K562 (cell line): Measurements from ENCODE around the gene CUL2. TPM values are rescaled to one million over a fixed set of nuclear protein-coding genes. Genes with fewer than 3 reads are reported as not detected.

ENCODE experiments used
- CBFA2T2 ChIP-seq: fragments of 450-650 bp; conservative IDR thresholded peaks from 2 replicates; pipeline ENCODE4 v1.6.1; 2017; ENCODE audit warnings: mild to moderate bottlenecking
- E2F3 ChIP-seq: fragments of 250-450 bp; sonication (Bioruptor Pico); IDR thresholded peaks from 2 replicates; pipeline ENCODE4 v1.4.0; 2020; ENCODE audit warnings: mild to moderate bottlenecking
- ERF ChIP-seq: fragments of 450-650 bp; formaldehyde crosslinking; IDR thresholded peaks from 2 replicates; pipeline ENCODE4 v1.4.0; 2020; ENCODE audit warnings: mild to moderate bottlenecking, mixed read lengths
- HEY1 ChIP-seq: fragments of 250-450 bp; sonication (Bioruptor Pico); IDR thresholded peaks from 2 replicates; pipeline ENCODE4 v1.5.0; 2020; ENCODE audit warnings: mild to moderate bottlenecking, moderate library complexity, borderline replicate concordance
- ILK ChIP-seq: fragments of 450-650 bp; IDR thresholded peaks from 2 replicates; pipeline ENCODE4 v1.6.1; 2016; ENCODE audit warnings: missing genetic modification characterization, low read depth, mild to moderate bottlenecking, missing compliant biosample characterization, moderate library complexity, borderline replicate concordance
- JUN ChIP-seq, 2 experiments: sonication (generic) in 1 of 2; formaldehyde crosslinking in 1 of 2; IDR thresholded peaks; 2 replicates each; pipeline versions ENCODE4 v1.6.1 to v1.8.0; 2012 to 2022; ENCODE audit warnings: borderline replicate concordance in 2 of 2, mild to moderate bottlenecking in 2 of 2, improper control_type of control experiment in 1 of 2, low read depth in 1 of 2, low read length in 1 of 2, missing genetic modification reagents in 1 of 2
- JUND ChIP-seq, 2 experiments: IDR thresholded peaks; 2 replicates in 1 of 2; 3 replicates in 1 of 2; pipeline ENCODE4 v1.6.1; 2011; ENCODE audit warnings: borderline replicate concordance in 2 of 2, low read depth in 2 of 2, low read length in 2 of 2, improper control_type of control experiment in 1 of 2, missing biosample characterization in 1 of 2, missing genetic modification characterization in 1 of 2, missing genetic modification reagents in 1 of 2
- LCOR ChIP-seq: sonication (generic); formaldehyde crosslinking; IDR thresholded peaks from 2 replicates; pipeline ENCODE4 v1.8.0; 2022; ENCODE audit warnings: mild to moderate bottlenecking, missing genetic modification reagents
- MED1 ChIP-seq: sonication (generic); formaldehyde crosslinking; IDR thresholded peaks from 2 replicates; pipeline ENCODE4 v1.8.1; 2023; ENCODE audit warnings: missing genetic modification reagents, borderline replicate concordance
- MEF2D ChIP-seq: conservative IDR thresholded peaks from 2 replicates; pipeline ENCODE4 v1.6.1; 2016; ENCODE audit warnings: low read depth, missing genetic modification characterization, missing compliant biosample characterization
- MTA3 ChIP-seq: fragments of 450-650 bp; formaldehyde crosslinking; IDR thresholded peaks from 2 replicates; pipeline ENCODE4 v1.6.1; 2017; ENCODE audit warnings: mild to moderate bottlenecking, borderline replicate concordance
- NCOA6 ChIP-seq: fragments of 450-650 bp; IDR thresholded peaks from 2 replicates; pipeline ENCODE4 v1.6.1; 2017; ENCODE audit warnings: mild to moderate bottlenecking
- NFXL1 ChIP-seq: fragments of 450-650 bp; formaldehyde crosslinking; IDR thresholded peaks from 2 replicates; pipeline ENCODE4 v1.4.0; 2021; ENCODE audit warnings: mild to moderate bottlenecking
- NUFIP1 ChIP-seq: fragments of 450-650 bp; IDR thresholded peaks from 2 replicates; pipeline ENCODE4 v1.6.1; 2018; ENCODE audit not compliant: partially characterized antibody
- SRF ChIP-seq, 2 experiments: fragments of 250-450, 450-650 bp in 1 of 2; sonication (Bioruptor Pico) in 1 of 2; sonication (generic) in 1 of 2; formaldehyde crosslinking; IDR thresholded peaks; 2 replicates each; pipeline versions ENCODE4 v1.5.0 to v1.5.1; 2020 to 2022; ENCODE audit warnings: mild to moderate bottlenecking in 1 of 2, missing genetic modification reagents in 1 of 2
- TAF1 ChIP-seq: IDR thresholded peaks from 2 replicates; pipeline ENCODE4 v1.6.1; 2011; ENCODE audit warnings: mild to moderate bottlenecking, low read length, moderate library complexity; ENCODE audit not compliant: insufficient read depth, control insufficient read depth, severe bottlenecking; ENCODE audit errors: extremely low read depth
- XRCC4 ChIP-seq: IDR thresholded peaks from one replicate; pipeline ENCODE4 v1.6.1; 2011; ENCODE audit not compliant: insufficient read depth, insufficient read length; ENCODE audit errors: extremely low read depth
- ZBTB49 ChIP-seq: sonication (generic); formaldehyde crosslinking; IDR thresholded peaks from 2 replicates; pipeline ENCODE4 v1.8.0; 2022; ENCODE audit warnings: missing genetic modification reagents, mild to moderate bottlenecking, borderline replicate concordance
- ZNF3 ChIP-seq: fragments of 250-450 bp; sonication (Bioruptor Pico); IDR thresholded peaks from 2 replicates; pipeline ENCODE4 v1.5.0; 2021; ENCODE audit warnings: mild to moderate bottlenecking, moderate library complexity
- ZNF311 ChIP-seq: fragments of 250-450 bp; sonication (Bioruptor Pico); IDR thresholded peaks from 2 replicates; pipeline ENCODE4 v1.4.0; 2020; ENCODE audit warnings: mild to moderate bottlenecking, moderate library complexity
- ZNF316 ChIP-seq: fragments of 450-650 bp; IDR thresholded peaks from 2 replicates; pipeline ENCODE4 v1.6.1; 2016
- ZNF384 ChIP-seq: IDR thresholded peaks from 2 replicates; pipeline ENCODE4 v1.6.1; 2012; ENCODE audit warnings: low read depth, low read length, improper control_type of control experiment
- ZNF695 ChIP-seq: fragments of 450-650 bp; formaldehyde crosslinking; IDR thresholded peaks from 2 replicates; pipeline ENCODE4 v1.4.0; 2020; ENCODE audit warnings: mild to moderate bottlenecking, moderate library complexity
- polyA plus RNA-seq, 8 experiments: library from polyadenylated mRNA; depleted of rRNA in 4 of 8; stranded (reverse) in 5 of 8; unstranded in 3 of 8; fragments of >200 nt; fragmentation: Nextera tagmentation in 2 of 8; fragmentation: Illumina TruSeq in 1 of 8; extraction: Ambion mirVana in 2 of 8; extraction: Trizol in 1 of 8; gene quantifications; 2 replicates each; pipeline versions ENCODE4 v1.2.1 to v1.2.3, GENCODE V29; 2011 to 2014; ENCODE audit warnings: inconsistent platforms in 1 of 8, missing spikeins in 1 of 8
- total RNA-seq, 7 experiments: library from RNA; depleted of rRNA in 6 of 7; stranded (reverse); fragments of >200 nt in 6 of 7; fragmentation: Illumina TruSeq in 2 of 7; extraction: Trizol in 2 of 7; gene quantifications; 2 replicates each; pipeline versions ENCODE4 v1.2.1 to v1.2.3, GENCODE V29; 2011 to 2021; ENCODE audit warnings: low replicate concordance in 1 of 7
- TF ChIP-seq, protein P1 (sequence below): fragments of 250-450 bp; sonication (Bioruptor Pico); IDR thresholded peaks from 2 replicates; pipeline ENCODE4 v1.4.0; 2020; ENCODE audit warnings: mild to moderate bottlenecking

Gene CUL2
- total and polyA plus RNA-seq, 9 of the 15 experiments (the other 6 are each of a cell fraction or from before 2014, with no cell fraction given), result 17.3 to 46.3 (median 41.2) TPM

- TF ChIP-seq MED1 (CRISPR knock-in tag), result no peak
- TF ChIP-seq ZNF3 (CRISPR knock-in tag), result no peak
- TF ChIP-seq NCOA6, result no peak
- no peak for TF ChIP-seq CBFA2T2
- 0 out of 2 replicates have a peak, but pooled peaks have one; percentile 33 for TF ChIP-seq JUN (IDR thresholded peaks at IDR 0.05; ENCODE audit: borderline replicate concordance, low read depth, low read length)
- no peak for TF ChIP-seq JUN (CRISPR knock-in tag; IDR thresholded peaks at IDR 0.05; ENCODE audit: borderline replicate concordance)
- peak; percentile 38; the same call in 1 of the 2 replicates for TF ChIP-seq JUND (IDR thresholded peaks at IDR 0.05; ENCODE audit: borderline replicate concordance, low read depth, low read length)
- no peak; the same call in 2 of the 3 replicates for TF ChIP-seq JUND (tag; IDR thresholded peaks at IDR 0.05; ENCODE audit: borderline replicate concordance, low read depth, low read length)
- peak; percentile 75 for TF ChIP-seq MTA3
- no peak for TF ChIP-seq ZNF316
- no peak for TF ChIP-seq E2F3 (CRISPR knock-in tag)
- TF ChIP-seq ERF, result no peak
- TF ChIP-seq ZBTB49 (CRISPR knock-in tag), result no peak
- TF ChIP-seq, protein P1, sequence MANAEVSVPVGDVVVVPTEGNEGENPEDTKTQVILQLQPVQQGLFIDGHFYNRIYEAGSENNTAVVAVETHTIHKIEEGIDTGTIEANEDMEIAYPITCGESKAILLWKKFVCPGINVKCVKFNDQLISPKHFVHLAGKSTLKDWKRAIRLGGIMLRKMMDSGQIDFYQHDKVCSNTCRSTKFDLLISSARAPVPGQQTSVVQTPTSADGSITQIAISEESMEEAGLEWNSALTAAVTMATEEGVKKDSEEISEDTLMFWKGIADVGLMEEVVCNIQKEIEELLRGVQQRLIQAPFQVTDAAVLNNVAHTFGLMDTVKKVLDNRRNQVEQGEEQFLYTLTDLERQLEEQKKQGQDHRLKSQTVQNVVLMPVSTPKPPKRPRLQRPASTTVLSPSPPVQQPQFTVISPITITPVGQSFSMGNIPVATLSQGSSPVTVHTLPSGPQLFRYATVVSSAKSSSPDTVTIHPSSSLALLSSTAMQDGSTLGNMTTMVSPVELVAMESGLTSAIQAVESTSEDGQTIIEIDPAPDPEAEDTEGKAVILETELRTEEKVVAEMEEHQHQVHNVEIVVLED, result peak; percentile 87
- no peak for TF ChIP-seq ILK (tag)
- peak; percentile 89 for TF ChIP-seq ZNF384
- no peak for TF ChIP-seq NFXL1 (CRISPR knock-in tag)
- TF ChIP-seq XRCC4, result no peak
- TF ChIP-seq NUFIP1, result no peak
- no peak for TF ChIP-seq ZNF311 (CRISPR knock-in tag)
- TF ChIP-seq MEF2D (tag), result no peak
- TF ChIP-seq SRF (CRISPR knock-in tag; IDR thresholded peaks at IDR 0.05), result peak in 1 of 2 experiments; percentile 57; a peak in 1 of 4 replicates
- no peak for TF ChIP-seq ZNF695
- TF ChIP-seq LCOR (CRISPR knock-in tag), result peak; percentile 51; the same call in 1 of the 2 replicates
- peak; percentile 88 for TF ChIP-seq TAF1
- no peak for TF ChIP-seq HEY1 (CRISPR knock-in tag)
Observed at GRCh38 chr10:35126530-35127288, 36.6 kb upstream of the CUL2 start, which contains the start of gene CREM (continued).
